Measurements from ENCODE around the gene ACVR1. TPM values are rescaled to one million over a fixed set of nuclear protein-coding genes. Genes with fewer than 3 reads are reported as not detected.

The ACVR1 gene
- total and polyA plus RNA-seq, 4 donors: 9.5 to 53.4 (median 33.8) TPM

DNA sequence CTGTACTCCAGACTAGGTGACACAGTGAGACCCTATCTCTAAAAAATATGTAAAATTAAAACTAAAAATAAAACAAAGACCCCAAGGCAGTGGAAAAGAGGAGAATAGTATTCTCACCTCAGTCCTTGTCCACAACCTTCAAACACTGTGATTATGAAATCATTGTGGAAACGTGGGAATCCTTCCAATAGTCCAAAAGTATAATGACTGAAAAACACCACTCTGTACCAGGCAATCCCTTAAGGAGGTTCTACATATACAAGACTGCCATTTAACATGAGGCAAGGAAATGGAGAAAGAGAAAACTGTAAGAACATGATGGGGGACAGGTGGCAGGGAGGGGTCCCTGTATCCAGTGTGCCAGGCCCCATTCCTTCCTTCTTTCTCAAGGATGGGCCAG, 66.1 kb downstream of the ACVR1 start:
- 11 to 16% methylated on average over 1 of the region's 1 CpG for WGBS, 2 donors

GRCh38 chr2:157809212-157809611, 66.9 kb downstream of the ACVR1 start:
- H3K4me3 ChIP-seq (ENCODE audit: low read length in 2 of 2): no peak overlapping the region
- intact Hi-C loops (cut with DNase I): no loop called here
- no peak for DNase-seq
- H3K27ac ChIP-seq (ENCODE audit: low read depth in 1 of 2, low read length in 2 of 2): no peak overlapping the region
- no peak for ATAC-seq (ENCODE audit: low FRiP score)
- peaks cover 4 to 10% of the 10 kb centered on the region in 2 donors for H3K4me1 ChIP-seq (ENCODE audit: control insufficient read depth in 1 of 2, insufficient read depth in 2 of 2, low read length in 2 of 2)
- no peaks in the 10 kb centered on the region for H3K27me3 ChIP-seq (ENCODE audit: control insufficient read depth in 1 of 2, insufficient read depth in 2 of 2, low read length in 1 of 2)
- no peaks in the 10 kb centered on the region for H3K9me3 ChIP-seq (ENCODE audit: control insufficient read depth, low read length)
- peaks cover 0 to 1% of the 10 kb centered on the region in 2 donors for H3K36me3 ChIP-seq (ENCODE audit: control insufficient read depth in 1 of 2, insufficient read depth in 2 of 2, low read length in 1 of 2)
- 41 to 45% methylated on average over 4 of the region's 4 CpGs for WGBS, 2 donors

More for the DNA sequence above, 66.1 kb downstream of the ACVR1 start:
- ATAC-seq (ENCODE audit: low FRiP score) (no peak), DNase-seq (no peak)
- no peaks in the 10 kb centered on the region for H3K27me3 ChIP-seq (ENCODE audit: control insufficient read depth in 1 of 2, insufficient read depth in 2 of 2, low read length in 1 of 2)
- intact Hi-C loops (cut with DNase I): no loop called here
- H3K4me3 ChIP-seq (ENCODE audit: low read length in 2 of 2): no peak overlapping the region
- no peaks in the 10 kb centered on the region for H3K9me3 ChIP-seq (ENCODE audit: control insufficient read depth, low read length)
- H3K4me1 ChIP-seq (ENCODE audit: control insufficient read depth in 1 of 2, insufficient read depth in 2 of 2, low read length in 2 of 2): peaks cover 4 to 10% of the 10 kb centered on the region in 2 donors
- H3K27ac ChIP-seq (ENCODE audit: low read depth in 1 of 2, low read length in 2 of 2): no peak overlapping the region
- peaks cover 0 to 1% of the 10 kb centered on the region in 2 donors for H3K36me3 ChIP-seq (ENCODE audit: control insufficient read depth in 1 of 2, insufficient read depth in 2 of 2, low read length in 1 of 2)

GRCh38 chr2:157808421-157808820, 67.7 kb downstream of the ACVR1 start:
- peaks cover 4 to 10% of the 10 kb centered on the region in 2 donors for H3K4me1 ChIP-seq (ENCODE audit: control insufficient read depth in 1 of 2, insufficient read depth in 2 of 2, low read length in 2 of 2)
- H3K27me3 ChIP-seq (ENCODE audit: control insufficient read depth in 1 of 2, insufficient read depth in 2 of 2, low read length in 1 of 2): no peaks in the 10 kb centered on the region
- no peak overlapping the region for H3K27ac ChIP-seq (ENCODE audit: low read depth in 1 of 2, low read length in 2 of 2)
- no peak for ATAC-seq (ENCODE audit: low FRiP score)
- intact Hi-C loops (cut with DNase I): no loop called here
- H3K36me3 ChIP-seq (ENCODE audit: control insufficient read depth in 1 of 2, insufficient read depth in 2 of 2, low read length in 1 of 2): peaks cover 0 to 1% of the 10 kb centered on the region in 2 donors
- 60 to 69% methylated on average over 3 of the region's 3 CpGs for WGBS, 2 donors
- DNase-seq: no peak
- H3K9me3 ChIP-seq (ENCODE audit: control insufficient read depth, low read length): no peaks in the 10 kb centered on the region
- H3K4me3 ChIP-seq (ENCODE audit: low read length in 2 of 2): no peak overlapping the region

DNA sequence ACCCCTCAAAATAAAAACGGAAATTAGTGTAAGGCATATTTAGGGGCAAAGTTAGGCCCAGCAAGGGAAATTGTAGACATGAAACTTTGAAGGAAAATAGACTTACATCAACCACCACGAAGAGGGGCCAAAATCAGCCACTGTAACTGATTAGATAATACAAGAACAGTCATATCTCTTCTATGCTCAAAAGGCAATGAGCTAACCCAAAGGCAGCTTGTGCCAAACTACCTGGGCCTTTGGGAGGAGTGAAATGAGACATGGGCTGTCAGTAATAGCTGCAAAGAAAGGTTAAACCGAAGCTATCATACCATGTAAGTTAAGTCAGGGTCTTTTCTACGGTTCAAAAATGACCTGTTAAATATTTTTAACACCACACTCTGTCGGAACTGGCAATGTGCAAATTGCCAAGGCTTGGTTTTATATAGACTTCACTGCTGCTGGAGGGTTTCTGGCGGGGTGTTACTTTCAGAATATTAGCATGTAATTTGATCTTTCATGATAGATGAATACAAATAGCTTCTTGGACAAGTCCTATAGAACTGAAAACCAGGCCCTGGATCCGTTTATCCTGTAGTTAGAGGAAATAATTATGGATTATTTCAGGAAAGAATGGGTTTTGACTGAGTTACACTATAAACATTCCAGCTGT, 69.6 kb downstream of the ACVR1 start:
- intact Hi-C loops (cut with DNase I): no loop called here
- no peak overlapping the region for H3K4me3 ChIP-seq (ENCODE audit: low read length in 2 of 2)
- DNase-seq (no peak), ATAC-seq (ENCODE audit: low FRiP score) (no peak)
- peaks cover 4 to 10% of the 10 kb centered on the region in 2 donors for H3K4me1 ChIP-seq (ENCODE audit: control insufficient read depth in 1 of 2, insufficient read depth in 2 of 2, low read length in 2 of 2)
- H3K27me3 ChIP-seq (ENCODE audit: control insufficient read depth in 1 of 2, insufficient read depth in 2 of 2, low read length in 1 of 2): no peaks in the 10 kb centered on the region
- no peaks in the 10 kb centered on the region for H3K36me3 ChIP-seq (ENCODE audit: control insufficient read depth in 1 of 2, insufficient read depth in 2 of 2, low read length in 1 of 2)
- 36 to 42% methylated on average over 7 of the region's 7 CpGs for WGBS, 2 donors
- H3K27ac ChIP-seq (ENCODE audit: low read depth in 1 of 2, low read length in 2 of 2): no peak overlapping the region
- H3K9me3 ChIP-seq (ENCODE audit: control insufficient read depth, low read length): no peaks in the 10 kb centered on the region

GRCh38 chr2:157805519-157805918, 70.6 kb downstream of the ACVR1 start:
- intact Hi-C loops (cut with DNase I): no loop called here

DNA sequence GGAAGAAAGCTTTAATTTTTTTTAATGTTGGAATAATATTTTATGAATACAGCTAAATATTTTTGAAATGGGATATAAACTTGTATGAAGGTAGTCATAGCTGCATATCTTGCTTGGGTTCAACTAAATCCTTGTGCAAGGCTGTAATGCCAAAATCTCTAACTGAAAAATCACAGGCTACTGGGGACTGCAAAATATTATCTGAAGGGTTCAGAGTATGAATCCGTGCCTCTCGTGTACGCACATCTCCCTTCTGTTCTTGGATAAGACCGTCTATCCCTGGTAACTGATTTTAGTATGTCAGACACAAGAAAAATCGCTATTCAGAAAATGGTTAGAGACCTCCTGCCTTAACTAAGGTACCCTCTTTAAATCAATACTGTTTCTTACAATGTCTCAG, 71.8 kb downstream of the ACVR1 start:
- Histone ChIP-seq H3K9me3 (ENCODE audit: control insufficient read depth, low read length) (no peaks in the 10 kb centered on the region), H3K4me1 (ENCODE audit: control insufficient read depth in 1 of 2, insufficient read depth in 2 of 2, low read length in 2 of 2) (peaks cover 1 to 3% of the 10 kb centered on the region in 2 donors), H3K27me3 (ENCODE audit: control insufficient read depth in 1 of 2, insufficient read depth in 2 of 2, low read length in 1 of 2) (no peaks in the 10 kb centered on the region), H3K4me3 (ENCODE audit: low read length in 2 of 2) (no peak overlapping the region), H3K27ac (ENCODE audit: low read depth in 1 of 2, low read length in 2 of 2) (no peak overlapping the region), H3K36me3 (ENCODE audit: control insufficient read depth in 1 of 2, insufficient read depth in 2 of 2, low read length in 1 of 2) (no peaks in the 10 kb centered on the region)
- DNase-seq (no peak), ATAC-seq (ENCODE audit: low FRiP score) (no peak)
- intact Hi-C loops (cut with DNase I): no loop called here
- 97 to 99% methylated on average over 5 of the region's 5 CpGs for WGBS, 2 donors

More at GRCh38 chr2:157805519-157805918, 70.6 kb downstream of the ACVR1 start:
- H3K27ac ChIP-seq (ENCODE audit: low read depth in 1 of 2, low read length in 2 of 2): no peak overlapping the region
- 97 to 100% methylated on average over 2 to 3 of the region's 3 CpGs for WGBS, 2 donors
- no peak overlapping the region for H3K4me3 ChIP-seq (ENCODE audit: low read length in 2 of 2)
- H3K36me3 ChIP-seq (ENCODE audit: control insufficient read depth in 1 of 2, insufficient read depth in 2 of 2, low read length in 1 of 2): no peaks in the 10 kb centered on the region
- ATAC-seq (ENCODE audit: low FRiP score): no peak
- no peaks in the 10 kb centered on the region for H3K27me3 ChIP-seq (ENCODE audit: control insufficient read depth in 1 of 2, insufficient read depth in 2 of 2, low read length in 1 of 2)
- peaks cover 4 to 9% of the 10 kb centered on the region in 2 donors for H3K4me1 ChIP-seq (ENCODE audit: control insufficient read depth in 1 of 2, insufficient read depth in 2 of 2, low read length in 2 of 2)
- DNase-seq: no peak
- H3K9me3 ChIP-seq (ENCODE audit: control insufficient read depth, low read length): no peaks in the 10 kb centered on the region

DNA sequence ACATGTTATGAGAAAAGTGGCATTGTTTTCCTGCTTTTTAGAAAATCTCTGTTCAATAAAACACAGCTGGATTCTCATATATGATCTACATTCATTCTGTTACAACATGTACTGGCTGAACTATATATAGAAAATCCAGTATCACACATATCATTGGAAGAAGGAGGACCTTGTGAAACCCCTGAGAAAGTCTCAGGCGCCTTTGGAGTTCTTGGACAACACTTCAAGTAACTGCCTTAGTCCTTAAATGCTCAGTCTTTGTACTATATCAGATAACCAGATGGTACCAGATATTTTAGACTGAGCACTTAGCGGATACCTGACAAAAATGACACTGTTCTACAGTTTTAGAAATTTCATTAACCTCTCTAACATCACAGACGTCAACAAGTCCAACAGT, 72.2 kb downstream of the ACVR1 start:
- Histone ChIP-seq H3K4me1 (ENCODE audit: control insufficient read depth in 1 of 2, insufficient read depth in 2 of 2, low read length in 2 of 2) (no peaks in the 10 kb centered on the region), H3K36me3 (ENCODE audit: control insufficient read depth in 1 of 2, insufficient read depth in 2 of 2, low read length in 1 of 2) (no peaks in the 10 kb centered on the region), H3K9me3 (ENCODE audit: control insufficient read depth, low read length) (no peaks in the 10 kb centered on the region), H3K27ac (ENCODE audit: low read depth in 1 of 2, low read length in 2 of 2) (no peak overlapping the region), H3K4me3 (ENCODE audit: low read length in 2 of 2) (no peak overlapping the region), H3K27me3 (ENCODE audit: control insufficient read depth in 1 of 2, insufficient read depth in 2 of 2, low read length in 1 of 2) (no peaks in the 10 kb centered on the region)
- no peak for DNase-seq
- intact Hi-C loops (cut with DNase I): no loop called here
- WGBS, 2 donors: 87 to 88% methylated on average over 3 of the region's 3 CpGs
- no peak for ATAC-seq (ENCODE audit: low FRiP score)

- no peak overlapping the region for H3K4me3 ChIP-seq (ENCODE audit: low read length in 2 of 2)
- DNase-seq: no peak
- intact Hi-C loops (cut with DNase I): no loop called here
- H3K27ac ChIP-seq (ENCODE audit: low read depth in 1 of 2, low read length in 2 of 2): no peak overlapping the region
- H3K4me1 ChIP-seq (ENCODE audit: control insufficient read depth in 1 of 2, insufficient read depth in 2 of 2, low read length in 2 of 2): no peaks in the 10 kb centered on the region
- ATAC-seq (ENCODE audit: low FRiP score): no peak
- 24 to 35% methylated on average over 4 of the region's 4 CpGs for WGBS, 2 donors
- no peaks in the 10 kb centered on the region for H3K27me3 ChIP-seq (ENCODE audit: control insufficient read depth in 1 of 2, insufficient read depth in 2 of 2, low read length in 1 of 2)
- no peaks in the 10 kb centered on the region for H3K36me3 ChIP-seq (ENCODE audit: control insufficient read depth in 1 of 2, insufficient read depth in 2 of 2, low read length in 1 of 2)
- no peaks in the 10 kb centered on the region for H3K9me3 ChIP-seq (ENCODE audit: control insufficient read depth, low read length)
Observed at GRCh38 chr2:157803476-157803875, 72.7 kb downstream of the ACVR1 start.

DNA sequence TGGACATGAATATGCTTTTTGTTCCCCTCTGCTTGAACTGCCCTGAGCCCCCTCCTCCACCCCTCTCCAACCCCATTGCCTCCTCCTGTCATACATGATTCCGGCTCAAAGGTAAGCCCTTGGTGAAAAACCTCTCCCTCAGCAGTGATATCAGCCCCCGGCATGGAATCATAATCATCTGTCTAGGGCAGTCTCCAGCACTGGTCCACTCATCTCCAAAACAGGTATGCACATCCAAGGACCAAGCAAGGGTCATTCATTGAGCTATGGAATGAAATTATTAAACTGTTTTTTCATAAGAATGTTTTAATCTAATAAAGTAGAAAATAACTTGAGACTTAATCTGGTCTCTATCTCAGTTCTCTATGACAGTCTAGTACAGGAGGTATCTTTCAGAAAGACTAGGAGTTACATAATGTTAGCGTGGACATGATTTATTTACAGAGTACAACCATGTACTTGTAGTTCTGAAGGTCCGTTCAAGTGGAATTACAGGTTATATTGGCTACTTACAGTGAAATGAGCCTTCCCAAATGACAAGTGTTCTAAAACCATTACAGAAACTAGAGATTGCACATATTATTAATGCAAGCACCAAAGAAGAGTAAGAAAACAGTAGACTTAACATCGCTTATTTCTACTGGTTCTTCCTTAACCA, 75.2 kb downstream of the ACVR1 start:
- intact Hi-C loops (cut with DNase I): no loop called here
- Histone ChIP-seq H3K4me1 (ENCODE audit: control insufficient read depth in 1 of 2, insufficient read depth in 2 of 2, low read length in 2 of 2) (no peaks in the 10 kb centered on the region), H3K27me3 (ENCODE audit: control insufficient read depth in 1 of 2, insufficient read depth in 2 of 2, low read length in 1 of 2) (no peaks in the 10 kb centered on the region), H3K9me3 (ENCODE audit: control insufficient read depth, low read length) (no peaks in the 10 kb centered on the region), H3K4me3 (ENCODE audit: low read length in 2 of 2) (no peak overlapping the region), H3K27ac (ENCODE audit: low read depth in 1 of 2, low read length in 2 of 2) (no peak overlapping the region), H3K36me3 (ENCODE audit: control insufficient read depth in 1 of 2, insufficient read depth in 2 of 2, low read length in 1 of 2) (peaks cover 0 to 2% of the 10 kb centered on the region in 2 donors)
- DNase-seq (no peak), ATAC-seq (ENCODE audit: low FRiP score) (no peak)
- 97 to 100% methylated on average over 5 of the region's 5 CpGs for WGBS, 2 donors

All from aorta (tissue), 5 donors.